Left lung (tissue), 10 donors: ENCODE results near the gene SUOX. TPM values are rescaled to one million over a fixed set of nuclear protein-coding genes. Genes with fewer than 3 reads are reported as not detected.
"Not testable (repeated sequence)": the region's sequence is repeated elsewhere in the genome, so short reads cannot be mapped to it uniquely, and the experiment has no call there.

Experiments
- ATAC-seq: fragments of 200-7000 bp; cut with Tn5 transposase; one replicate; pipeline ENCODE4 v1.9.1; 2020; ENCODE audit warnings: moderate library complexity
- DNase-seq, 4 donors: peaks; one replicate each; pipeline ENCODE4 v3.0.0-alpha.2; 2013 to 2020
- H3K27ac ChIP-seq, 2 donors: fragments of 200-600 bp; sonication (generic) in 1 of 2; one replicate each; pipeline versions ENCODE4 v1.5.0 to v1.8.0; 2020 to 2021
- H3K27me3 ChIP-seq, 2 donors: fragments of 200-600 bp; sonication (generic) in 1 of 2; one replicate each; pipeline versions ENCODE4 v1.5.0 to v1.8.0; 2020 to 2021
- H3K36me3 ChIP-seq, 2 donors: fragments of 200-600 bp; sonication (generic) in 1 of 2; one replicate each; pipeline versions ENCODE4 v1.5.0 to v1.8.0; 2020 to 2021
- H3K4me1 ChIP-seq, 2 donors: fragments of 200-600 bp; one replicate each; pipeline ENCODE4 v1.8.0; 2021
- H3K4me3 ChIP-seq, 2 donors: fragments of 200-600 bp; sonication (generic) in 1 of 2; one replicate each; pipeline versions ENCODE4 v1.5.0 to v1.8.0; 2020 to 2021; ENCODE audit warnings: mild to moderate bottlenecking in 1 of 2
- H3K9me3 ChIP-seq, 2 donors: fragments of 200-600 bp; sonication (generic) in 1 of 2; one replicate each; pipeline versions ENCODE4 v1.5.0 to v1.8.0; 2020 to 2021
- CTCF ChIP-seq, 2 donors: fragments of 200-600 bp; sonication (generic) in 1 of 2; IDR thresholded peaks; one replicate each; pipeline versions ENCODE4 v1.5.0 to v1.8.0; 2021; ENCODE audit warnings: antibody characterized with exemption in 2 of 2
- intact Hi-C, 2 donors: fragments of 100-400 bp; cut with DNase I; formaldehyde crosslinking; loops; one replicate each; pipeline versions ENCODE4 v1.11.2 to v1.14.2; 2022
- polyA plus RNA-seq, 6 donors: library from polyadenylated mRNA; unstranded; fragments of 120-200 nt; gene quantifications; one replicate each; pipeline ENCODE4 v1.2.1, GENCODE V29; 2013; ENCODE audit not compliant: insufficient read length in 6 of 6
- total RNA-seq, 2 donors: library from RNA; stranded (reverse); fragmentation: NEBNext Ultra II Directional; extraction: Animal tissue kit (Norgen Biotek cat#: 25700); gene quantifications; one replicate each; pipeline ENCODE4 v1.2.1, GENCODE V29; 2021
- donor health status: DM: no; HTN: yes; CAD: no.
- donor health status: DM: no; HTN: no; CAD: no.

Gene SUOX
- total and polyA plus RNA-seq, 8 donors = 26.1 to 49.6 (median 41.2) TPM

DNA sequence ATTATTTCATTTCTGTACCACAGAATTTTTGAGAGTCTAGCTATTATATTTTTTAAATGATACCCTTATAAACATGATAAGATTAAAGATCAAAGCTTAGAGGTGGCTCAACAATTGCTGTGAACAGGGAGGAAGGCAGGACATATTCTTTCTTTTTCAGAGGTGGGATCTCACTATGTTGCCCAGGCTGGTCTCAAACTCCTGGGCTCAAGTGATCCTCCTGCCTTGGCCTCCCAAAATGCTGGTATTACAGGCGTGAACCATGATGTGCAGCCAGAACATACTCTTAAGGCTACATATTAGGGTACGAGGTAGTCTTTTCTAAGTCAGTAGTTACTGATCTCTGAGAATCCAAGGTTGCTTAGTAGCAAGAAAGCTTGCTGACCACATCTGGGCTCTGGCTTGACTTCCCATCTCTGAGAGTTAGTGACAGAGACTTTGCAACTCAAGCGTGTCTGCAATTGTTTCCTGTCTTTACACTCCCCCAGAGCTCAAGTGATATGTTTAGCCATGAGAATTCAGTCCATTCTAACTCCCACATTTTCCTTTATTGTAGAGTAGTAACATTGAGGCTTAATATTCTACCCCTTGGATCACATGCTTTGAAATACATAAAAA is 14.6 kb upstream of the SUOX start:
- Histone ChIP-seq H3K36me3 (peaks cover 0 to 62% of the 10 kb centered on the region in 2 donors), H3K27me3 (no peaks in the 10 kb centered on the region), H3K9me3 (no peaks in the 10 kb centered on the region), H3K27ac (peak overlapping the region; percentile 7 to 64), H3K4me1 (peaks cover 5 to 63% of the 10 kb centered on the region in 2 donors), H3K4me3 (no peak overlapping the region)
- ATAC-seq (no peak), DNase-seq (no peak)
- no peak for TF ChIP-seq CTCF (IDR thresholded peaks at IDR 0.05)
- intact Hi-C loops = no loop called here

DNA sequence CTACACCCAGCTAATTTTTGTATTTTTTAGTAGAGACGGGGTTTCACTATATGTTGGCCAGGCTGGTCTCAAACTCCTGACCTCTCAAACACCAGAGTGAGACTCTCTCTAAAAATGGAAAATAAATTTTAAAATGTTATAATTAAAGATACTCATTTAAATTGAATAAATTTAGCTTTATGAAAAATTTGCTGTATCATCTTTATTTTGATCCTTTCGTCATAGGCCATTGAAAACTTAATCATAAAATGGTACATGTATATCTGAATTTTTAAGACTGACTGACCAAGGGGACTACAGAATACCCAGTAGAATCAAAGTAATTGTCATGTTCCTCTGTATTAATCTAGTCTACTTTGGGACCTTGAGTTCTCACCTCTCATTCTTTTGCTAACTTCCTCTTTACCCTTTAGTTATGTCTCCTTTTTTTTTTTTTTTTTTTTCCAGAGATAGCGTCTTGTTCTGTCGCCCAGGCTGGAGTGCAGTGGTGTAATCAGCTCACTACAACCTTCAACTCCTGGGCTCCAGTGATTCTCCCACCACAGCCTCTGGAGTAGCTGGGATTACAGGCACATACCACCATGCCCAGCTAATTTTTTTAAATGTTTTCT is 13.7 kb upstream of the SUOX start:
- Histone ChIP-seq H3K4me1 (peaks cover 2 to 54% of the 10 kb centered on the region in 2 donors), H3K27me3 (no peaks in the 10 kb centered on the region), H3K36me3 (peaks cover 0 to 71% of the 10 kb centered on the region in 2 donors), H3K4me3 (no peak overlapping the region), H3K9me3 (no peaks in the 10 kb centered on the region), H3K27ac (peak overlapping the region in 1 of 2 donors; percentile 59)
- ATAC-seq (no peak), DNase-seq (no peak)
- no peak for TF ChIP-seq CTCF (IDR thresholded peaks at IDR 0.05)
- intact Hi-C loops = no loop called here

- H3K27ac ChIP-seq = no peak overlapping the region
- intact Hi-C loops = no loop called here
Measured at GRCh38 chr12:55984861-55985260, 12.2 kb upstream of the SUOX start.

DNA sequence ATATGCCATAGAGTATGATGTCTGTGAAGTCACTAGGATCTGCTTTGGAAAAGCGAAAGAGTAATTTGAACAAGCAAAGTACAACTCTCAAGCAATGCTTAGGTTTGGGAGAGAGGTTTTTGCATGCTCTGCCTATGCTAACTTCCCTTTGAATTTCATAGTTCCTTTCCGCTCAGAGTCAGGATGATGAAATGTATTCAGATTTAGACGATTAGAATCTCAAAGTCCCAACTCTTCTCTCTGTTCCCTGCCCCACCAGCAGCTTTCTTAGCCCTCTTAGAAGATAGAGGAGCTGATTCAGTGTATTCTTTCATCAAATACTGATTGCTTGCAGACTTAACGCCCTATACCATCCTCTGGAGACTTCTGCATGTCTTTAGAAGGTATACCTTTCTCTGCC is 11.7 kb upstream of the SUOX start:
- Histone ChIP-seq H3K36me3 (peaks cover 0 to 87% of the 10 kb centered on the region in 2 donors), H3K9me3 (no peaks in the 10 kb centered on the region), H3K27me3 (no peaks in the 10 kb centered on the region), H3K4me1 (peaks cover 0 to 37% of the 10 kb centered on the region in 2 donors), H3K27ac (no peak overlapping the region), H3K4me3 (no peak overlapping the region)
- TF ChIP-seq CTCF (IDR thresholded peaks at IDR 0.05) = no peak
- intact Hi-C loops = no loop called here
- ATAC-seq (no peak), DNase-seq (no peak)

More at GRCh38 chr12:55984861-55985260, 12.2 kb upstream of the SUOX start:
- TF ChIP-seq CTCF (IDR thresholded peaks at IDR 0.05) = no peak
- H3K27me3 ChIP-seq = no peaks in the 10 kb centered on the region
- peaks cover 0 to 86% of the 10 kb centered on the region in 2 donors for H3K36me3 ChIP-seq
- peaks cover 0 to 38% of the 10 kb centered on the region in 2 donors for H3K4me1 ChIP-seq
- no peak for ATAC-seq
- no peak for DNase-seq
- H3K9me3 ChIP-seq = no peaks in the 10 kb centered on the region
- no peak overlapping the region for H3K4me3 ChIP-seq

GRCh38 chr12:55985976-55986375 is 11.1 kb upstream of the SUOX start:
- peaks cover 0 to 87% of the 10 kb centered on the region in 2 donors for H3K36me3 ChIP-seq

More at GRCh38 chr12:55985976-55986375, 11.1 kb upstream of the SUOX start:
- H3K9me3 ChIP-seq, intact Hi-C loops, H3K4me3 ChIP-seq, H3K27me3 ChIP-seq, ATAC-seq, DNase-seq, H3K27ac ChIP-seq: not testable (repeated sequence)
- H3K4me1 ChIP-seq = peaks cover 0 to 37% of the 10 kb centered on the region in 2 donors
